Hepatocyte (in vitro differentiated cells): ENCODE data around the gene NR2E3. TPM values are rescaled to one million over a fixed set of nuclear protein-coding genes. Genes with fewer than 3 reads are reported as not detected.

Experiments
- DNase-seq: peaks from one replicate; pipeline ENCODE4 v3.0.0-alpha.2; 2016; ENCODE audit warnings: low spot score
- H2AFZ ChIP-seq: fragments of 200-600 bp; sonication (generic); 2 replicates; pipeline ENCODE4 v1.6.0; 2016; ENCODE audit warnings: antibody characterized with exemption, mild to moderate bottlenecking
- H3K27ac ChIP-seq: fragments of 200-600 bp; sonication (generic); 2 replicates; pipeline ENCODE4 v1.5.1; 2016; ENCODE audit warnings: mild to moderate bottlenecking
- H3K27me3 ChIP-seq: fragments of 200-600 bp; sonication (generic); 2 replicates; pipeline ENCODE4 v1.6.1; 2016
- H3K36me3 ChIP-seq: fragments of 200-600 bp; sonication (generic); replicated peaks from 2 replicates; pipeline ENCODE4 v1.5.1; 2016; ENCODE audit warnings: low read depth; ENCODE audit not compliant: insufficient read depth
- H3K4me1 ChIP-seq: fragments of 200-600 bp; sonication (generic); 2 replicates; pipeline ENCODE4 v1.5.1; 2016; ENCODE audit warnings: mild to moderate bottlenecking, moderate library complexity; ENCODE audit not compliant: insufficient read depth
- H3K4me2 ChIP-seq: fragments of 200-600 bp; sonication (generic); 2 replicates; pipeline ENCODE4 v1.6.0; 2016
- H3K4me3 ChIP-seq: fragments of 200-600 bp; sonication (generic); 2 replicates; pipeline ENCODE4 v1.5.1; 2016; ENCODE audit warnings: mild to moderate bottlenecking
- H3K79me2 ChIP-seq: fragments of 200-600 bp; sonication (generic); 2 replicates; pipeline ENCODE4 v1.6.0; 2017; ENCODE audit warnings: mild to moderate bottlenecking
- H3K9me2 ChIP-seq: fragments of 200-600 bp; sonication (generic); replicated peaks from 2 replicates; pipeline ENCODE4 v1.6.0; 2017; ENCODE audit warnings: mild to moderate bottlenecking; ENCODE audit not compliant: insufficient read depth
- H3K9me3 ChIP-seq: fragments of 200-600 bp; sonication (generic); 2 replicates; pipeline ENCODE4 v1.5.1; 2016; ENCODE audit warnings: low read depth, mild to moderate bottlenecking
- H4K20me1 ChIP-seq: fragments of 200-600 bp; sonication (generic); 2 replicates; pipeline ENCODE4 v1.6.0; 2016; ENCODE audit warnings: mild to moderate bottlenecking; ENCODE audit not compliant: insufficient read depth, poor library complexity, severe bottlenecking
- EZH2 ChIP-seq: fragments of 200-600 bp; sonication (generic); IDR thresholded peaks from 2 replicates; pipeline ENCODE4 v1.6.1; 2016; ENCODE audit warnings: antibody characterized with exemption, mild to moderate bottlenecking, borderline replicate concordance
- EZH2phosphoT487 ChIP-seq: fragments of 200-600 bp; sonication (generic); IDR thresholded peaks from one replicate; pipeline ENCODE4 v1.6.1; 2018; ENCODE audit warnings: antibody characterized with exemption, mild to moderate bottlenecking, low read depth, moderate library complexity; ENCODE audit not compliant: unreplicated experiment, severe bottlenecking
- WGBS: methylation state at CpG from one replicate; pipeline ENCODE4 v1.1.6; 2016; ENCODE audit warnings: low lambda C conversion rate; ENCODE audit errors: missing lambda C conversion rate; 5-methylcytosine and 5-hydroxymethylcytosine counted together
- polyA plus RNA-seq: library from polyadenylated mRNA; unstranded; fragments of >200 nt; fragmentation: Nextera tagmentation; extraction: Ambion mirVana; gene quantifications from 2 replicates; pipeline ENCODE4 v1.2.1, GENCODE V29; 2016
- total RNA-seq: library from RNA; depleted of rRNA; stranded (reverse); fragments of >200 nt; gene quantifications from 2 replicates; pipeline ENCODE4 v1.2.3, GENCODE V29; 2014
- TF ChIP-seq, protein P1 (sequence below): fragments of 200-600 bp; sonication (generic); IDR thresholded peaks from 2 replicates; pipeline ENCODE4 v1.5.1; 2016; ENCODE audit warnings: antibody characterized with exemption, mild to moderate bottlenecking; ENCODE audit not compliant: poor library complexity

NR2E3 gene
- total and polyA plus RNA-seq, 2 experiments from 2014 or later, result 0.40 TPM; not detected in 1

DNA sequence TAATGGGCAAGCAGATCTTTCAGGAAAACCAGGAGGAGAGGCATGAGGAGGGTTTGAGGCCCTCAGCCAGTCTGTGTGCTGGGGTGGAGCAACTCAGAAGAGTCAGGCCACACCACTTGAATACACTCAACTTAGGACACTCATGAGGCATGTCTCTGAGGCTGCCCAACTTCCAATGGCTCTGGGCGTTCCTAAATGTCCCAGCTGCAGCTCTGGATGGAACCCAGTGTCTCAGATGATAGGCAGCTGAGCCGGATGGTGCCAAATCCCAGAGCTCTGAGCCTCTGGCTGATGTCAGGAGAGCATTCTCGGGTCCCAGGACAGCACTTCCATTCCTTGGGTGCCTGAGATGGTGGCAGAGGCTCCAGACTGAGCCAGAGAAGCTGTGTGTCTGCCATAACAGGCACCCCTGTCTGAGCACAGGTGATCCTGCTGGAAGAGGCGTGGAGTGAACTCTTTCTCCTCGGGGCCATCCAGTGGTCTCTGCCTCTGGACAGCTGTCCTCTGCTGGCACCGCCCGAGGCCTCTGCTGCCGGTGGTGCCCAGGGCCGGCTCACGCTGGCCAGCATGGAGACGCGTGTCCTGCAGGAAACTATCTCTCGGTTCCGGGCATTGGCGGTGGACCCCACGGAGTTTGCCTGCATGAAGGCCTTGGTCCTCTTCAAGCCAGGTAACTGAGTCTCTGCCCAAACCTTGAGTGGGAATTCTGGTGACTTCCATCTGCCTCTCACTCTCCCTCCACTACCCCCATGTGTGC lies 2.8 kb downstream of the NR2E3 start:
- Histone ChIP-seq H3K4me3 (no peak overlapping the region), H4K20me1 (no peaks in the 10 kb centered on the region), H2AFZ (no peak overlapping the region), H3K36me3 (no peaks in the 10 kb centered on the region), H3K4me1 (no peaks in the 10 kb centered on the region), H3K27ac (no peak overlapping the region), H3K27me3 (no peaks in the 10 kb centered on the region), H3K79me2 (no peaks in the 10 kb centered on the region), H3K9me3 (no peaks in the 10 kb centered on the region), H3K9me2 (no peaks in the 10 kb centered on the region), H3K4me2 (no peak overlapping the region)
- 97% methylated on average over 16 of the region's 16 CpGs for WGBS
- TF ChIP-seq EZH2, result no peak
- TF ChIP-seq, protein P1, sequence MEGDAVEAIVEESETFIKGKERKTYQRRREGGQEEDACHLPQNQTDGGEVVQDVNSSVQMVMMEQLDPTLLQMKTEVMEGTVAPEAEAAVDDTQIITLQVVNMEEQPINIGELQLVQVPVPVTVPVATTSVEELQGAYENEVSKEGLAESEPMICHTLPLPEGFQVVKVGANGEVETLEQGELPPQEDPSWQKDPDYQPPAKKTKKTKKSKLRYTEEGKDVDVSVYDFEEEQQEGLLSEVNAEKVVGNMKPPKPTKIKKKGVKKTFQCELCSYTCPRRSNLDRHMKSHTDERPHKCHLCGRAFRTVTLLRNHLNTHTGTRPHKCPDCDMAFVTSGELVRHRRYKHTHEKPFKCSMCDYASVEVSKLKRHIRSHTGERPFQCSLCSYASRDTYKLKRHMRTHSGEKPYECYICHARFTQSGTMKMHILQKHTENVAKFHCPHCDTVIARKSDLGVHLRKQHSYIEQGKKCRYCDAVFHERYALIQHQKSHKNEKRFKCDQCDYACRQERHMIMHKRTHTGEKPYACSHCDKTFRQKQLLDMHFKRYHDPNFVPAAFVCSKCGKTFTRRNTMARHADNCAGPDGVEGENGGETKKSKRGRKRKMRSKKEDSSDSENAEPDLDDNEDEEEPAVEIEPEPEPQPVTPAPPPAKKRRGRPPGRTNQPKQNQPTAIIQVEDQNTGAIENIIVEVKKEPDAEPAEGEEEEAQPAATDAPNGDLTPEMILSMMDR, result no peak
- no peak for TF ChIP-seq EZH2phosphoT487
- no peak for DNase-seq

DNA sequence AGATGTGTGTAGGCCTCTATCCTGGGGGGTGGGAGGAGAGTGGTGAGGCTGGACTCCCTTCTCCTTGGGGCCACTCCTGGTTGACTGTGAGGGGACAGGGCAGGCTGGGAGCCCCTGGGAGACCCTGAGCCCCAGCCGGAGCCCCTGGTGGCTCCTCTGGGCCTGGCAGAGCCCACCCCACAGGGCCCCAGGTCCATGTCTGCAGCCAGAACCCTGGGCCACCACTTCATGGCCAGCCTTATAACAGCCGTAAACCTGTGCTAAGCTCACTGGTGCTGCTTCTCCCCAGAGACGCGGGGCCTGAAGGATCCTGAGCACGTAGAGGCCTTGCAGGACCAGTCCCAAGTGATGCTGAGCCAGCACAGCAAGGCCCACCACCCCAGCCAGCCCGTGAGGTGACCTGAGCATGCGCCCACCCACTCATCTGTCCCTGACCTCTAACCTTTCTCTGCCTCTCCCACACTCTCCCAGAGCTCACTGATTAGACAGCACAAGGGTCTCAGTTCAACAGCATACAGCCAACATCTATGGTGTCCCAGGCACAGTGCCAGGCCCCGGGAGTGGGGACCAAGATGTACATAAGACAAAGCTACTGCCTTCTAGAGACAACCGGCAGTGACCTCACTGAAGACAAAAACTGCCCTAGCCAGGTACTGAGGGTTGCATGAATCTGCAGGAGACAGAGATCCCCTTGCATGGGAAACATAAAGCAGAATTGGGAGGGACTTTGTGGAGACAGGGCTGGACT lies 3.5 kb downstream of the NR2E3 start:
- H3K27ac ChIP-seq, result no peak overlapping the region
- no peak overlapping the region for H3K4me2 ChIP-seq
- H3K36me3 ChIP-seq, result no peaks in the 10 kb centered on the region
- no peaks in the 10 kb centered on the region for H3K9me2 ChIP-seq
- H3K4me3 ChIP-seq, result no peak overlapping the region
- H3K79me2 ChIP-seq, result no peaks in the 10 kb centered on the region
- H3K27me3 ChIP-seq, result no peaks in the 10 kb centered on the region
- no peaks in the 10 kb centered on the region for H3K4me1 ChIP-seq
- no peak for DNase-seq
- WGBS, result 90% methylated on average over 9 of the region's 9 CpGs
- H2AFZ ChIP-seq, result no peak overlapping the region
- TF ChIP-seq EZH2phosphoT487 (no peak), EZH2 (no peak)
- TF ChIP-seq, protein P1, result no peak
- H4K20me1 ChIP-seq, result no peaks in the 10 kb centered on the region
- H3K9me3 ChIP-seq, result no peaks in the 10 kb centered on the region

DNA sequence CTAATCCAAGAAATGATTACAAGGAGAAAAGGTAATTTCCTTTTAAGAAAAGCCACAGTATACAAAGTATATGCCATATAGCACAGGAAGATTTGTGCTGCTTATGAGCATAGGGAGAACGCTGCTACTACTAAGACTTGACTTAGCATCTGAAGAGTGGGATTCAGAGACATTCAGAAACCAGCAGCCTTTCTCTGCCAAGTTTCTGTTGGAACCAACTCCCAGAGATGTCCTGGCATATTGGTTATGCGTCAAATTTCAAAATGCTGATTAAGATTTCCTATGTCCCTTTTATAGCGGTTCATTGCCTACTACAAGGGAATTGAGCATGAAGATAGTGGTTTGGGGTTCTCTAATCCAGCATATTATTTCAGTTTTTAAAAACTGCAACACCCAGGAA lies 4.9 kb downstream of the NR2E3 start:
- H3K4me1 ChIP-seq, result no peaks in the 10 kb centered on the region
- H3K4me3 ChIP-seq, result no peak overlapping the region
- H4K20me1 ChIP-seq, result no peaks in the 10 kb centered on the region
- H3K36me3 ChIP-seq, result no peaks in the 10 kb centered on the region
- H3K4me2 ChIP-seq, result no peak overlapping the region
- TF ChIP-seq, protein P1, result no peak
- TF ChIP-seq EZH2, result no peak
- TF ChIP-seq EZH2phosphoT487, result no peak
- H3K9me2 ChIP-seq, result no peaks in the 10 kb centered on the region
- no peak for DNase-seq
- H2AFZ ChIP-seq, result no peak overlapping the region
- WGBS, result 99% methylated on average over 3 of the region's 3 CpGs
- H3K9me3 ChIP-seq, result no peaks in the 10 kb centered on the region
- H3K79me2 ChIP-seq, result no peaks in the 10 kb centered on the region
- no peak overlapping the region for H3K27ac ChIP-seq
- H3K27me3 ChIP-seq, result no peaks in the 10 kb centered on the region
